A673 (cell line): Measurements from ENCODE around the gene ABCA12. TPM values are rescaled to one million over a fixed set of nuclear protein-coding genes. Genes with fewer than 3 reads are reported as not detected.

Experiments used
- BruUV-seq: library from RNA; stranded (reverse); fragments of 400-500 nt; replicated peaks from 2 replicates; lab custom pipeline; 2021; lab: Mats Ljungman, UMichigan
- CTCF ChIA-PET: fragments of 300-600 bp; sonication (Branson Sonifier 250); formaldehyde crosslinking; loops from one replicate; lab custom pipeline; 2022; ENCODE audit warnings: antibody characterized with exemption; lab: Charles Lee
- POLR2A ChIA-PET: fragments of 300-600 bp; sonication (Branson Sonifier 250); formaldehyde crosslinking; loops from one replicate; lab custom pipeline; 2022; ENCODE audit warnings: antibody characterized with exemption; ENCODE audit not compliant: low non-redundant PET; lab: Charles Lee
- DNase-seq: peaks from one replicate; pipeline ENCODE4 v3.0.0-alpha.2; 2015; ENCODE audit warnings: low spot score
- H3K27ac ChIP-seq: fragments of 200-600 bp; sonication (generic); 2 replicates; pipeline ENCODE4 v1.5.1; 2016; ENCODE audit warnings: mixed run types, low read depth, mild to moderate bottlenecking, mixed read lengths, antibody characterized with exemption, low read length; ENCODE audit not compliant: poor library complexity, severe bottlenecking
- H3K27me3 ChIP-seq: fragments of 200-600 bp; sonication (generic); replicated peaks from 2 replicates; pipeline ENCODE4 v1.6.1; 2017; ENCODE audit warnings: mixed run types, low read depth, mild to moderate bottlenecking, mixed read lengths, antibody characterized with exemption, low read length; ENCODE audit not compliant: insufficient read depth, poor library complexity
- H3K36me3 ChIP-seq: fragments of 200-600 bp; sonication (generic); 2 replicates; pipeline ENCODE4 v1.6.1; 2016; ENCODE audit warnings: mixed run types, mild to moderate bottlenecking, mixed read lengths, antibody characterized with exemption, low read length; ENCODE audit not compliant: insufficient read depth, poor library complexity, severe bottlenecking
- H3K4me1 ChIP-seq: fragments of 200-600 bp; sonication (generic); 2 replicates; pipeline ENCODE4 v1.6.1; 2017; ENCODE audit warnings: mixed run types, mild to moderate bottlenecking, mixed read lengths, antibody characterized with exemption, low read length; ENCODE audit not compliant: insufficient read depth, poor library complexity, severe bottlenecking
- H3K4me3 ChIP-seq: fragments of 200-600 bp; sonication (generic); 2 replicates; pipeline ENCODE4 v1.5.1; 2016; ENCODE audit warnings: low read depth, mixed run types, mild to moderate bottlenecking, mixed read lengths, low read length; ENCODE audit not compliant: poor library complexity, severe bottlenecking
- H3K9me3 ChIP-seq: fragments of 200-600 bp; sonication (generic); 2 replicates; pipeline ENCODE4 v1.6.1; 2016; ENCODE audit warnings: mixed run types, low read depth, mild to moderate bottlenecking, mixed read lengths, antibody characterized with exemption, low read length; ENCODE audit not compliant: poor library complexity, severe bottlenecking
- CTCF ChIP-seq: fragments of 300-800, 200-600 bp; sonication (generic); conservative IDR thresholded peaks from 2 replicates; pipeline ENCODE4 v1.5.1; 2017; ENCODE audit warnings: low read depth, mild to moderate bottlenecking, antibody characterized with exemption, low read length, moderate library complexity, mixed read lengths
- EZH2 ChIP-seq: fragments of 200-600 bp; sonication (generic); IDR thresholded peaks from 2 replicates; pipeline ENCODE4 v1.6.1; 2017; ENCODE audit warnings: borderline replicate concordance, low read depth, mild to moderate bottlenecking, mixed read lengths, antibody characterized with exemption, low read length; ENCODE audit not compliant: poor library complexity, severe bottlenecking
- intact Hi-C: fragments of 100-400 bp; cut with micrococcal nuclease; formaldehyde crosslinking; loops from one replicate; pipeline ENCODE4 v1.10.0; 2022; ENCODE audit not compliant: unreplicated experiment
- total RNA-seq: library from RNA; stranded (reverse); gene quantifications from 2 replicates; pipeline ENCODE4 v1.2.3, GENCODE V29; 2021

ABCA12 gene
- total RNA-seq, 1 experiment from 2014 or later, result not detected

GRCh38 chr2:214904634-214905033 is 233.8 kb downstream of the ABCA12 start:
- POLR2A ChIA-PET, result no interaction called here
- Histone ChIP-seq H3K4me3 (no peak overlapping the region), H3K27ac (no peak overlapping the region), H3K36me3 (no peaks in the 10 kb centered on the region), H3K27me3 (no peaks in the 10 kb centered on the region), H3K4me1 (no peaks in the 10 kb centered on the region), H3K9me3 (no peaks in the 10 kb centered on the region)
- CTCF ChIA-PET, result no interaction called here
- no TSS peak for BruUV-seq
- intact Hi-C loops, result no loop called here
- no peak for DNase-seq
- TF ChIP-seq EZH2 (no peak), CTCF (no peak)

GRCh38 chr2:214904176-214904575 is 234.2 kb downstream of the ABCA12 start:
- no peaks in the 10 kb centered on the region for H3K9me3 ChIP-seq
- H3K27me3 ChIP-seq, result no peaks in the 10 kb centered on the region
- H3K4me1 ChIP-seq, result no peaks in the 10 kb centered on the region
- POLR2A ChIA-PET, result no interaction called here
- H3K27ac ChIP-seq, result no peak overlapping the region
- no TSS peak for BruUV-seq
- no peak for DNase-seq
- CTCF ChIA-PET, result no interaction called here
- intact Hi-C loops, result no loop called here
- TF ChIP-seq CTCF, result no peak
- TF ChIP-seq EZH2, result no peak
- no peaks in the 10 kb centered on the region for H3K36me3 ChIP-seq
- no peak overlapping the region for H3K4me3 ChIP-seq

- CTCF ChIA-PET, result no interaction called here
- POLR2A ChIA-PET, result no interaction called here
- Histone ChIP-seq H3K4me3 (no peak overlapping the region), H3K4me1 (no peaks in the 10 kb centered on the region), H3K27ac (no peak overlapping the region), H3K36me3 (no peaks in the 10 kb centered on the region), H3K9me3 (no peaks in the 10 kb centered on the region), H3K27me3 (no peaks in the 10 kb centered on the region)
- intact Hi-C loops, result no loop called here
- no peak for DNase-seq
- no TSS peak for BruUV-seq
- TF ChIP-seq CTCF (no peak), EZH2 (no peak)
Measured at GRCh38 chr2:214902286-214902685, 236.1 kb downstream of the ABCA12 start.
